GM19351 (cell line): ENCODE results near the gene OPN3.

ENCODE experiments used
- ATAC-seq: cut with Tn5 transposase; IDR thresholded peaks from one replicate; pipeline ENCODE4 v1.9.1; 2021; ENCODE audit warnings: mild to moderate bottlenecking, moderate library complexity; ENCODE audit not compliant: unreplicated experiment

Gene OPN3

DNA sequence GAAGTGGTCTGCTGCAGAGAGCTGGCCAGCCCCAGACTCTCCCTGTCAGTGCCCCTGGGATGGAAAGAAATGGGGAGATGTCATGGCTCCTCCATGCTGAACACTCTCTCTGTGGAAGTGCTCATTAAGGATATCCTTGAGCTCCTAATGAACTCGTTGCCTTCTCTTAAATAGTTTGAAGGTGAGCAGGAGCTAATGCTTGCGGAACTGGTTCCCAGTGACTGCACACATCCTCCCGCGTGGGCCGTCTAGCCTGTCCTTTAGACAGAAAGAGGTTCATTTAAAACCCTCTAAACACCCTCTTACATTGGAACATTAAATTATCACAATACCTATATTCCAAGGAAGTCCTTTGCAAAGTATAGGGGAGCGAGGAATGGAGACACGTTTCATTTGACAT lies 6.0 kb upstream of the OPN3 start:
- no peak for ATAC-seq

DNA sequence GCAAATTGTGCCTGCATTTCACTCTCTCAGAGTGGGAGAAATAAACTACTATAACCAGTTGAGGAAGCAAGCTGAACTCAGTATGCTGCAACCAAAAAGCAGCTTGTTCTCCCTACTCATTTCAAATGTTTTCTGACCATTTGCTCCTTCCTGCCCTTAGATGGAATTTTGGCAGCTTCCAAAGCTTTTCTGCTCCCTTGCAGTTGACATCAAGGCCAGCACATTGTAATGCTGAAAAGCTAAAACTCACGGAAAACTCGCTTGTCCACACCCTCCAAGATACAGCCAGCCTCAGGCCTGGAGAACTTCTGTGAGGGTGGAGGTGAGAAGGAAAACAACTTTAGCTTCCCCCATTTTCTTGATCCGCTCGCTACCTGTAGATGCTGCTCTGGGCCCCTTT lies 5.0 kb upstream of the OPN3 start:
- no peak for ATAC-seq

DNA sequence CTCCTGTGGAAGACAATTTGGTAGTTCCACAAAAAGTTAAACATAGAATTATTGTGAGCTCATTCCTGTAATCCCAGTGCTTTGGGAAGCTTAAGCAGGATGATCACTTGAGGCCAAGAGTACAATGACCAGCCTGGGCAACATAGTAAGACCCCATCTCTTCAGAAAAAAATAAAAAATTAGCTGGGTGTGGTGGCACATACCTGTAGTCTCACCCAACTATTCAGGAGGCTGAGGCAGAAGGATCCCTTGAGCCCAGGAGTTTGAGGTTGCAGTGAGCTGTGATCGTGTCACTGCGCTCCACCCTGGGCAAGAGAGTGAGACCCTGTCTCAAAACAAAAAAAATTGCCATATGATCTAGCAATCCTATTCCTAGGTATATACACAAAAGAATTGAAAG lies 4.1 kb upstream of the OPN3 start:
- no peak for ATAC-seq

DNA sequence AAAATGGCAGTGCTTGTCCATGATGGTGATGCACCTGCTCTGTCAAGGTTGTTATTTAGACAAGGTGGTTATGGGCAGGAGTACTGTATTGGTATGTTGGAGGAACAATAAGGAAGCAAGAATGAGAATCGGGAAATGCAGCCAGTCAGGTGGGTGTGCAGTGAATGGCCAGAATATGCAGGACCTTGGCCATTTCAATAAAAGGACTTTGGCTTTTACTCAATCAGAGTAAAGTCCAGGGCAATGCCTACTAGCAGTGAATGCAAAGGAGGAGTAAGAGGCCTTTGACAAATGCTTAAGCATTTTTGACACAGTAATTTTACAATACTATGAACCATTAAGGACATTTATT lies 2.4 kb upstream of the OPN3 start:
- ATAC-seq: no peak

DNA sequence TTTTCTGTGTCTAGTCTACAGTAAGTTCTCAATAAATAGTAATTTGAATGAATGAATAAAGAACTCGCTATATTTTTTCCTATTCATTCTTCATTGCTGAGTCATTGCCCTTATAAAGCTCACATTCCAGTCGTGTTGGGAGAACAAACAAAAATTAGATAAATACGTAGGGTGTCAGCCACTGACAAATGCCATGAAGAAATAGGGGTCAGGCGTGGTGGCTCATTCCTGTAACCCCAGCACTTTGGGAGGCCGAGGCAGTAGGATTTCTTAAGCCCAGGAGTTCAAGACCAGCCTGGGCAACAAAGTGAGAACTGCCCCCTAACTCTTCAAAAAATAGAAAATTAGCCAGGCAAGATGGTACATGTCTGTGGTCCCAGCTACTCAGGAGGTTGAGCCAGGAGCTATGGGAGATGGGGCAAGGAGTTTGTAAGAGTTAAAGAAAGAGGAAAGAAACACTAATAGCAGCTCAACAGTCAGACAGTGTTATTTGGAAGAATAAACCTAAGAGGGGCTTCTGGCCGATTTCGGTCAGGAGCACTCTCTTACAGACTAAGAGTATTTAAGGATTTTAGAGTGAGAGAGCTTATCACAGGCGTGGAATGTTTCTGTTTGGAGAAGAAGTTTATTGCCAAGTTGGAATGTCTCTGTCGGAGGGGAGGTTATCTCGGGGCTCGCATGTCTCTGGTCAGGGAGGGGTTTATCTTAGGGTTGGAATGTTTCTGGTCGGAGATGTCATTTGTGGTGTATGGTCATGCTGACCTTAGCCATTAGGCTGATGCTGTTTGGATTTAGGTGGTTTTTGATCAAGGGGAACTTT lies 1.8 kb upstream of the OPN3 start:
- no peak for ATAC-seq

DNA sequence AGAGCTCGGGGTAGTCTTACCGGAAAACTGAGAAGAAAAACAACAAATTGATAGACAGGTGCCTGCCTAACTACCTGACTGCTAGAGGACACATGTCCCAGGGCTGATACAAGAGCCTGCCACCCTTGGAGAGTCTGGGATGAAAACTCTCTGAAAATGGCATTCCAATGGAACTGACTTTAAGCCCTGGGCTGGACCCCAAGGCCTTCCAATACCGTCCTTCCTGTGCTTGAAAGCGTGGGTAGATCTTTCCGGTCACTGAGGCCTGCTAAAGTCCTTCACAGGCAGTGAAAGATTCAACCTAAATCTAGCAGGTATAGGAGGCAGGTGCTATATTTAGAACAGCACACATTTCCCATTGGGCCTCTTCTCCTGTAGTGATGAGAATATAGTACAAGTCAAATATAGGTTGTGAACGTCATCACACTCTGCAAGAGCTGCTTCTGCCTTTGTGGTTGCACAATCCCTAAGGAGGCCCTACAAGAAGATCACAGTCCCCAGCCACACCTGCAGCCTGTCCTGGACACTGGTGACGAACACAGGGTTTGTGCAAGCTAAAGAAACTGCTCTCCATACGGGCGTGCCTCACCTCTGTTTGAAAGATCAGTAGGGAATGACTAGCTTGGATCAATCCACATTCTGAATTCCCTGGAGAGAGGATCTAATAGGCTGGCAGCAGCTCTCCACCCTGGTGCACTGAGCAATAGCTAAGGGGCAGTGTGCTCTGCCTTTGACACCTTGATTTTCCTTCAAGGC lies 876 bp upstream of the OPN3 start:
- ATAC-seq: no peak

DNA sequence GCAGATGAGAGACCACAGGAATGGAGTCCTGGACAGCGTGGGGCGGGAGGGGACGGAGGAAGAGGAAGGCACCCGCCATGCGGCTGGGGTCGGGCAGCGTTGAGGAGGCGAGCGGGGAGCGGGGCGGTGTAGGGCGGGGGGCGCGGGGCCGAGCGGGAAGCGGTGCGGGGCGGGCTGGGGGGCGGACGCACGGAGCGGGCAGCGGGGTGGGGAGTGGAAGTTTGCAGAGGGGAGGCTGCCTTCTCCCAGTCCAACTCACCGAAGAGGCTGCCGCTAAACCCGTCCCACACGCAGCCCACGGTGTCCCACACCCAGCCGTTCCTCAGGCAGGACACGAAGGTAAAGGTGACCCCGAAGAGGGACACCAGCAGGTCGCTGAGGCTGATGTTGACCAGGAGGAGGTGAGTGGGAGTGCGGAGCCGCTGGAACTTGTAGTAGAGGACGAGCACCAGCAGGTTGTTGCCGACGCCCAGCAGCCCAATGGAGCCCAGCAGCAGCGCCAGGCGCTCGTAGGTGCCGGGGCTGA lies 483 bp downstream of the OPN3 start:
- ATAC-seq: peak; percentile 48

DNA sequence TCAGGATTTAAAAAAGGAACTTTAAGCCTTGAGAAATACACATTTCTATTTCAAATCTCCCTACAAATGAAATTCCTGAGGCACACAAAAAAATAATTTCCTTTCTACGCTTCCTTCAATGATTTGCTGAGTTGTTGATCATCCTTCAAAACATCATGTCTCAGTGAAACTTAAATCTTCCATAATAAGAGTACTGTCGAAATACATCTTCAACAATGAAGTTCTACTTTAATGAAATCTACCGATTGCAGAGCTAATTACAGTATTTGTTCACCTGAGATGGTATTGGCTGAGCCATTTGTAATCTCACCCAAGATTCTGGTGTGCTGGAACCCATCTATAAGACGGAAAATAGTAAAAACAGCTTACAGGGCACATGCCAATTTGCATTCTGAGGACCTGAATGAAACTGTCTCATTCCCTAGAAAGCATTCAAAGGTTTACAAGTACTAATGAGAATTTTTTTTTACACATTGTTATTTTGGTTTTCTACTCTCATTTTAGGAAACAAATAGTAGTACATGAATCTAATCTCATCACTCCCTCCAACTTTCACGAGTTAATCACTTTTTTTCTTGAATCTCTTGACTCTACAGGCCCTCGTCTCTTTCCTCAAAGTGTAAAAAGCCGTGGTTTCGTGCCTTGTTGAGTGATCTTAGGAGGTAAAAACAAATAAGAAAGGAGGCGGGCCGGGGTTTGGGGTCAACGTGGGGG lies 1.1 kb downstream of the OPN3 start:
- no peak for ATAC-seq

DNA sequence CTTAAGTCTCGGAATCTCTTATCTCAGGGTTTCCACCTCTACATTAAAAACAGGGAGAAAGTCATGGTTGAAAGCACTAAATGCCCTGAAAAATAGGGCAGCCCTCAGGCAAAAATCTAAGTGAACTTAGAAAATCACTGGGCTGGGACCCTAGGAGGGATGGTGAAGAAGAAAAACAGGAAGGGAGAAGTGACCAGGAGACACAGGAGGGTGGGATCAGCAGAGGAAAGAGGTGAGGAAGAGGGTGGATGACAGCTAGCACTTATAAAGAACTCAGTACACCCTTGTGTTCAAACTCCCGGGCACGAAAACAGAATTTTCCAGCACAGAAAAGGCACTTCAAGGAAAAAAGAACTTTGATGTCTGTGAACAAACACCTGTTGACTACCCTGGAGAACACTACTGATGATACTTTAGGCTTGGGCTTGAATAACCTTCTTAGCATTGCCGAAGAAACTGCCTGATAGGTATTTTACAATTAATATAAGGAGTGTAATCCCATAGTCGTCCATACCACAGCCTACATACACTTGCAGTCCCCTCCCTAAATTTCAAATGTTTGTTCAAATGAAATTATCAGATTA lies 2.0 kb downstream of the OPN3 start:
- ATAC-seq: no peak

DNA sequence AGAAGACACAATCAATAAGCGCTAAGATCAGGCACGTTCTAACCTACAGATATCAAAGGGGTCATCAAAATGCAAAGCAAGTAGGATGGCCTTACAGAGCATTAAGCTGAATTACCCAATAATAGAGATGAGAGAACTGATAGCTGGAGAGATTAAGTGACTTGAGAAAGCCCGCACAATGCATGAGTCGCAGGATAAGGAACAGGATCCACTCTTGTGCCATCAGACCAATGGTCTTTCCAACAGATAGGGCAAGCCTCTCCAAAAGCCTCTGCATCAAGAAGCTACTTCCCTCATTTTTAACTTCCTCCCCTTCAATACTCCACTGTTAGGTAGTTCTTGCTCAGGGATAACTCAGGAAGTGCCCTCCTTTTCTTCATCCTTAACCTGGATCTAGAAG lies 2.6 kb downstream of the OPN3 start:
- no peak for ATAC-seq

DNA sequence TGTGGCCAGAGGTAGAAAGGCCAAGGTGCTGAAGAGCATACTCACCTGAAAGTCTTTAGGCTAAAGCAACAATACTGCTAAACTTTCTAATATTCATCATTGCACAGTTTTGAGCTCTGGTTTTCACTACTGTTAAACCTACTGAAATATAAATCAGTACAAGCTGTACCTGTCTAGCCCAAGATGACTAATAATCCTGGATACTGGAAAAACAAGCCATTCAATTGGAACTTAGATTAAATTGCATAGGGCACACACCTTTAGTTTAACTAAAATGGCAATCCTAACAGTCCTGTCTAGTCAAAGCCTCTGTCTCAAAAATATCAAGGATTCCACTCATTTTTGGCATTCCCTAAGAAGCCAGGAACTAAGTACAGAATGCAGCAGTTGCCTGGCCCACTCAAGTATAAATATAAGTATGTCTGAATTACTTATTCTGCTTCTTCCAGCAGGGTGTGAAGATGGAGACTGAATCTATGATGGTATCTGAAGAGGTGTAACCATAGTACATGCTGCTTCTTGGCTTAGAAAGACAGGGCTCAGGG lies 3.1 kb downstream of the OPN3 start:
- ATAC-seq: no peak

DNA sequence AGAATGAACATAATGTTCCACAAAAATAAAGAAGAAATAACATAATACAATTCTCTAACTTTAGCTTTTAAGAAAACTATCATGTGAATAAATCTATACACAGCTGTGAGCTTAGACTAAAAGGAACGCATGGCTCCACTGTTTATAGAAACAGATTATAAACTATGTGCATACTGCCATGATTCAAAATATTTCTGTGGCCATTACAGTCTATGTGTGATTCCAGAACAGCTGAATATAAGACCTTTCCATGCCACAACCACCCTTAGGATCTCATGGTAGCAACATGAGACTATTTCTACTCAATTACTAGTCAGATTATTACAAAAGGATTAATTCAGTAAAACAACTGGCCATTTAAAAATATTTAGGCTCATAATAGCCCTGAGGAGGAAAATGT lies 3.9 kb downstream of the OPN3 start:
- ATAC-seq: no peak

DNA sequence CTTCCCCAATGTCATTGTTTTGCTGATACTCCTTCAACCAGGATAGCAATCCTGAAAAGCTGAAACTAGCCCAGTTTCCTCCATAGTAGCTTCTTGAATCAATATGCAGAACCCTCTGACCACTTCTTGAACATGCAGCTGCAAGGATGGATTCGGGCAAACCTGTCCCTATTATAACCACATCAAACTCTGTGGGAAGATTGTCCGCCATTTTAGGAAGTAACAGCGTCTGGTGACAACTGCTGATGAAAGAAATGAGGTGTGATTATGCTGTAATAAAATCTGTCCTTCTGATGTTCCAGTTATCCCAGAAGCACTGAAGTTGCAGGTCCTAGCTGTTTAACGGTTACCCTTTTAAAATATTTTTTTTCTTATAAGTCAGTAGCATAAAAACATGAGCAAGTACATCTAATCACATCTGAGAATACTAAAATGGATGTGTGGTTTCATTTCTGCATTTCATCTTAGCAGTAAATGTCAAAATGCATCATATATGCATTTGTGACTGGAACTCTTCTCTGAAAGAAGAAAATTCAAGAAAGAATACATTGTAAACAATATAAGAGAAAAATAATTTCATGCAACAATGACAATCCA lies 4.5 kb downstream of the OPN3 start:
- peak; percentile 19 for ATAC-seq

DNA sequence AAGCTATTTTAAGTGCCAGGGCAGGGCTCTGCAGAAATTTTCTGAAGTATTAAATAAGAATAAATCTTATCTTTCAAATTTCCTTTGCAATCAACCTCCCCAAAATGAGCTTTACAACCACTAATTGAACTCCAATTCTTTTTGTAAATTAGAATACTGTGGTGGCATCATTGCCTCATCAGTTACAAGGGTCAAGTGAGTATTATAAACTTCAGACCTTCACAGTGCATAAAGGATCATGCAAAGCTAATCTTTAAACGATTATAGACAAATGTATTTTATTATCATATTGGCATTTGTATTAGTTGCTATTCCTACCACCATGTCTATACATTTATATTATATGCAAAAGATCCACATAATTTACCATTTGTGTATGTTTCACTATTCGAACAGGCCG lies 7.2 kb downstream of the OPN3 start:
- no peak for ATAC-seq

DNA sequence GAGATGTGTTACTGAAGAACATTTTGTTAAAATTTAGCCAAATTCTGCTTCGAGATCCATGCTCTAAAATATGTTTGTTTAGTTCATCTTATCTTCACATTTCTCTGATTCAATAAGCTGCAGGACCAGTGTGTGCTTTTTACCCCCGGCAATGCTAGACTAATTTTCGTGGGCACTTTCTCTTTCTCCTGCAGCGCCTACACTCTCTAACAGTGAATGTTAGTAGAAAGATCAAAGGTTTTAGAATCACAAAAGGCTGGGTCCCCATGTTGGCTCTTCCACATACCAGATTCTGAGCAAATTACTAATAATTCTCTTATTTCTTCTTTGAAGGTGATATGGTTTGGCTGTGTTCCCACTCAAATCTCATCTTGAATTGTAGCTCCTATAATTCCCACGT lies 8.5 kb downstream of the OPN3 start:
- ATAC-seq: no peak

DNA sequence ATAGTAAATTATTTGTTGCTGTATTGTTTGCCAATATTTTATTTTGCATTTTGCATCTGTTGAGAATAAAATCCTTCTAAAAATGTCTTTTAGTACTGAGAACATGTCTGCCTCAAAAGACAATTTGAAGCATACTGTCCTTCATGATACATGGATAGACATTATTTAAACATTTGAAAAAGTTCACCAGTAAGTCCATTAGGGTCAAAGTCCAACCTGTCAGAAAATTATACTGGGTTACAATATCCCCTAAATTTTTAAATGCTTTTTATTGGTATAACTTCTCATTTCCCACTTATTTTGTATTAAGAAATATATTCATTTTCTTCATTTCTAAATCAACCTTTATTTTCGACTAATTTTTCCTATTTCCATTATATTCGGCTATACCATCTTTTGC lies 9.3 kb downstream of the OPN3 start:
- no peak for ATAC-seq

DNA sequence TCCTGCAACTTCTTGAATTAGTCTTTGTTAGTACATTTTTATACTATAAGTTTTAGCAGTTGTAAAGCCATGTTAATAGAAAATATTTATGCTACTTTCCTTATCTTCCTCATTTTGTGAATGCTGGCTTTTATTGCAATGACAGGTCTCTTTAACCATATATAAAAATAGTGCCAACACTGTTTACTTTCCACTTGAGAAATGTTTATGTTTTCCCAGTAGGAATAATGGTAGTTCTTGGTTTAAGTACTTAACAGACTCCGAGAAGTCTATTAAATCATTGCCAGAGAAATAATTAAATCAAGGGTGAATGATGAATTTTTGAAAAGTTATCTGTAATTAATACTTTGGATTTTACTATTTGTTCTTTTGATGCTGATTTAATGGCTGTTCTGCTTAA lies 9.7 kb downstream of the OPN3 start:
- no peak for ATAC-seq

DNA sequence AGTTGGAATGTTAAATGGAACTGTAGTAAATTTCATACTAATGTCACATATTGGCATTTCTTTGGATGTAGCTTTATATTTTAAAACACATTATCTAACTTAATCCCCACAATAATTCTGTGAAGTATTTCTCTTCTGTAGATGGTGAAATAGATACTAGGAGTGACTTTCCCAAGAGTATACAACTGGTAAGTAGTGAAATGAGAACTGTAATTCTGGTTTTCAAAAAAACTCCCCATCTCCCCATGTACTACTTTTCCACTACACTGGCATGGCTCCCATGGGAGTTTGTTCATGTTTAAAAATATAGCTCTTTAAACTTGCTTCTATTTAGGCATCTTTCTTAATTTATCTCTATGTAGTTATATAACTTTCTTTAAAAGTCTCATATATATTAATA lies 10.2 kb downstream of the OPN3 start:
- ATAC-seq: no peak

DNA sequence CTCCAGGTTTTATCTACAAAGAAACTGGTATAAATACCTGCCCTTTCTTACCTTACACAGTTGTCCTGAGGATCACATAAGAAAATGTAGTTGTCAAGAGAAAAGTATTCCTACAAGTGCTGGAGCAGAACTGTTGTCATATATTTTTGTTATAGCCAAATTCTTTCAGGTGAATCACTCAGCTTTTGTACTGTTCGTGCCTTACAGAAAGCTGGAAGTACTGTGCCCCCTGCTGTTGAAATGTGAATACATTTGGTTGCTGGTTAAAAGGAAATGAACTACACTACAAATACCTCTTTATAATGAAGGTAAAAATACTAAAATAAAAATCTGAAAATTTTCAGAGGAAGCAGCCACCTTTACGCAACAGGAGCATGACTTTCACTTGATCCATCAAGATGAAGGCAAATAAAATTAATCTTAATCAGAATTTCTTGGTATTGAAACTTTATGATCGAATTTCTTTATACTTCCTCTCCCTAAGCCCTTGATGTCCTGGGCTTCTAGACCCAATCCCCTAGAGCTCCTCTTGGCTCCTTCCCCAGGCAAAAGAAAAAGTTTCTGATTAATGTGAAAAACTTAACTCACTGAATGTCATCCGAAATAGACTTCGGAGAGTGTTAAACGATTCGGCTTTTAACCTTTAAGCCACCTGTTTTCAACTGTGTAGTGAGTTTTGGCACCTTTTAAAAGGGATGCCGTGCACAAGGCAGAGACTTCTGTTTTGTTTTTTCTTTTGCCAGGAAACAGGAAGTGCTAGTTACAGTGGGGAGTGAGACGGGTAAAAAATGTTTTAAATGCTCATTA lies 12.5 kb downstream of the OPN3 start:
- ATAC-seq: peak; percentile 91

DNA sequence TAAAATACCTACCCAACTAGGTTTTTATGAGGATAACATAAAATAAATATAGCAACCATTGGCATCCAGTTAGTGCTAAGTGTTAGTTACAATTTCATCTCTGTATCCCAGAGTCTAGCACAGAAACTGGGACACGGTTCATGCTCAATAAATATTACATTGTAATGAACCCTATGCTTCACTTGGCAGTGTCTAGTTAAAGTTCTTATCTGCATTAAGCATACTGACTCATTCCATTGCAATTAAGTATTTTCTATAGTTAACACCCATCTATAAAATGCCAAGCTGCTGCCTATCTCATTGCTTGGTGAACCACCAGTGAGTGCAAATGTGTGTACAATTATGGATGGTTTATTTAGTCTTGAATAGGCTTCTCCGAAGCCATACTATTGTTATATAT lies 15.2 kb downstream of the OPN3 start:
- ATAC-seq: no peak
